Fibroblast of villous mesenchyme (primary cell): ENCODE results near the gene NOP53. TPM values are rescaled to one million over a fixed set of nuclear protein-coding genes. Genes with fewer than 3 reads are reported as not detected.

Source experiments
- DNase-seq: peaks from one replicate; pipeline ENCODE4 v3.0.0-alpha.2; 2010; ENCODE audit warnings: low read depth
- H3K4me3 ChIP-seq: 2 replicates; pipeline ENCODE4 v1.5.1; 2011; ENCODE audit warnings: low read depth, mild to moderate bottlenecking, low read length
- CTCF ChIP-seq: IDR thresholded peaks from 2 replicates; pipeline ENCODE4 v1.5.1; 2012; ENCODE audit warnings: low read depth, mild to moderate bottlenecking, low read length; ENCODE audit not compliant: insufficient read depth
- total RNA-seq: library from RNA; depleted of rRNA; stranded (reverse); fragments of >200 nt; gene quantifications from 2 replicates; pipeline ENCODE4 v1.2.3, GENCODE V29; 2012

Gene NOP53
- total RNA-seq, 1 donor: 35.0 TPM

GRCh38 chr19:47755762-47756626 is 10.6 kb downstream of the NOP53 start:
- no peak overlapping the region for H3K4me3 ChIP-seq
- DNase-seq: no peak
- TF ChIP-seq CTCF: no peak

- TF ChIP-seq CTCF: no peak
- H3K4me3 ChIP-seq: no peak overlapping the region
- DNase-seq: no peak
Measured at GRCh38 chr19:47756627-47756929, 11.2 kb downstream of the NOP53 start.

GRCh38 chr19:47756953-47757608 is 11.7 kb downstream of the NOP53 start:
- H3K4me3 ChIP-seq: no peak overlapping the region
- no peak for DNase-seq
- TF ChIP-seq CTCF: no peak

- no peak for TF ChIP-seq CTCF
- DNase-seq: no peak
- H3K4me3 ChIP-seq: no peak overlapping the region
Measured at GRCh38 chr19:47757617-47758442, 12.5 kb downstream of the NOP53 start.

- DNase-seq: no peak
- no peak overlapping the region for H3K4me3 ChIP-seq
- TF ChIP-seq CTCF: no peak
Measured at GRCh38 chr19:47758443-47758804, 13.1 kb downstream of the NOP53 start.

GRCh38 chr19:47760632-47760999 is 15.3 kb downstream of the NOP53 start:
- DNase-seq: no peak
- no peak overlapping the region for H3K4me3 ChIP-seq
- TF ChIP-seq CTCF: no peak
